ENCODE results near the gene C1QL4. TPM values are rescaled to one million over a fixed set of nuclear protein-coding genes. Genes with fewer than 3 reads are reported as not detected.
A peak's percentile ranks its signal among the peaks of the same experiment; 100 is the strongest.
"Not testable (repeated sequence)": the region's sequence is repeated elsewhere in the genome, so short reads cannot be mapped to it uniquely, and the experiment has no call there.

The C1QL4 gene
- total RNA-seq, 2 donors from 2014 or later = not detected

- peak; percentile 99 for DNase-seq (ENCODE audit: low spot score)
- intact Hi-C loops (cut with DNase I) = no loop called here
Observed at GRCh38 chr12:49322708-49323523, 14.1 kb downstream of the C1QL4 start, which contains the start of gene TROAP. TSS of gene TROAP (plus strand) at chr12:49323255. CDS start at chr12:49323609, 354 bp downstream.

- intact Hi-C loops (cut with DNase I) = no loop called here
- no peak for DNase-seq (ENCODE audit: low spot score)
Observed at GRCh38 chr12:49322367-49322707, 14.7 kb downstream of the C1QL4 start.

GRCh38 chr12:49320411-49321103 is 16.4 kb downstream of the C1QL4 start:
- intact Hi-C loops (cut with DNase I) = not testable (repeated sequence)
- peak; percentile 58 for DNase-seq (ENCODE audit: low spot score)

GRCh38 chr12:49317118-49317517 is 19.9 kb downstream of the C1QL4 start:
- intact Hi-C loops (cut with DNase I) = not testable (repeated sequence)
- DNase-seq (ENCODE audit: low spot score) = peak; percentile 36

GRCh38 chr12:49314811-49315210 is 22.2 kb downstream of the C1QL4 start:
- peak; percentile 38 for DNase-seq (ENCODE audit: low spot score)

GRCh38 chr12:49310451-49311000 is 26.5 kb downstream of the C1QL4 start:
- intact Hi-C loops (cut with DNase I); DNase-seq (ENCODE audit: low spot score): not testable (repeated sequence)

More at GRCh38 chr12:49314811-49315210, 22.2 kb downstream of the C1QL4 start:
- intact Hi-C loops (cut with DNase I) = no loop called here

- no peak for DNase-seq (ENCODE audit: low spot score)
- intact Hi-C loops (cut with DNase I) = no loop called here
Observed at GRCh38 chr12:49309386-49309785, 27.6 kb downstream of the C1QL4 start.

GRCh38 chr12:49305762-49306510 is 31.1 kb downstream of the C1QL4 start:
- intact Hi-C loops (cut with DNase I) = no loop called here

GRCh38 chr12:49304161-49304560 is 32.8 kb downstream of the C1QL4 start:
- intact Hi-C loops (cut with DNase I) = no loop called here
- no peak for DNase-seq (ENCODE audit: low spot score)

More at GRCh38 chr12:49305762-49306510, 31.1 kb downstream of the C1QL4 start:
- no peak for DNase-seq (ENCODE audit: low spot score)

GRCh38 chr12:49301760-49302159 is 35.2 kb downstream of the C1QL4 start:
- intact Hi-C loops (cut with DNase I) = no loop called here
- DNase-seq (ENCODE audit: low spot score) = no peak

- intact Hi-C loops (cut with DNase I) = loop anchor here (5.0 kb wide), 2 partner anchors 39 to 49 kb away; partner anchors contain the start of genes C1QL4 (in 1 of the 2) and DNAJC22 (in 1 of the 2)
- peak; percentile 40 for DNase-seq (ENCODE audit: low spot score)
Observed at GRCh38 chr12:49298160-49298559, 38.8 kb downstream of the C1QL4 start.

GRCh38 chr12:49297695-49298060 is 39.3 kb downstream of the C1QL4 start:
- intact Hi-C loops (cut with DNase I) = loop anchor here (5.0 kb wide), 2 partner anchors 40 to 50 kb away; partner anchors contain the start of genes C1QL4 (in 1 of the 2) and DNAJC22 (in 1 of the 2)

GRCh38 chr12:49296836-49297694 is 39.9 kb downstream of the C1QL4 start:
- no peak for DNase-seq (ENCODE audit: low spot score)
- intact Hi-C loops (cut with DNase I) = loop anchor here (5.0 kb wide), 2 partner anchors 40 to 50 kb away; partner anchors contain the start of genes C1QL4 (in 1 of the 2) and DNAJC22 (in 1 of the 2)

More at GRCh38 chr12:49297695-49298060, 39.3 kb downstream of the C1QL4 start:
- DNase-seq (ENCODE audit: low spot score) = no peak

- intact Hi-C loops (cut with DNase I) = loop anchor here (5.0 kb wide), 2 partner anchors 41 to 51 kb away; partner anchors contain the start of genes C1QL4 (in 1 of the 2) and DNAJC22 (in 1 of the 2)
- DNase-seq (ENCODE audit: low spot score) = peak; percentile 82
Observed at GRCh38 chr12:49296034-49296835, 40.8 kb downstream of the C1QL4 start.

GRCh38 chr12:49295082-49295936 is 41.7 kb downstream of the C1QL4 start, which contains the start of gene PRPH:
TSS of gene PRPH (plus strand) at chr12:49295147. CDS start at chr12:49295201, 54 bp downstream.
- no peak for DNase-seq (ENCODE audit: low spot score)

GRCh38 chr12:49294804-49295081 is 42.2 kb downstream of the C1QL4 start:
- intact Hi-C loops (cut with DNase I) = loop anchor here (5.0 kb wide), 2 partner anchors 43 to 53 kb away; partner anchors contain the start of genes C1QL4 (in 1 of the 2) and DNAJC22 (in 1 of the 2)

More at GRCh38 chr12:49295082-49295936, 41.7 kb downstream of the C1QL4 start, which contains the start of gene PRPH:
- intact Hi-C loops (cut with DNase I) = loop anchor here (5.0 kb wide), 2 partner anchors 42 to 52 kb away; partner anchors contain the start of genes C1QL4 (in 1 of the 2) and DNAJC22 (in 1 of the 2)

More at GRCh38 chr12:49294804-49295081, 42.2 kb downstream of the C1QL4 start:
- no peak for DNase-seq (ENCODE audit: low spot score)
